H54 (cell line): Measurements from ENCODE around the gene HLF.

ENCODE experiments used
- DNase-seq: peaks from one replicate; pipeline ENCODE4 v3.0.0; 2011; ENCODE audit warnings: low spot score, mixed read lengths; ENCODE audit not compliant: insufficient read length
- FAIRE-seq: peaks from 3 replicates; lab custom pipeline; 2011; peaks lifted over from hg19 to GRCh38; lab: Jason Lieb, UNC
- POLR2A ChIP-seq: IDR thresholded peaks from 2 replicates; pipeline ENCODE4 v1.6.1; 2011; ENCODE audit warnings: low read depth, mild to moderate bottlenecking, low read length

Gene HLF

GRCh38 chr17:55274355-55275255, 9.8 kb downstream of the HLF start:
- DNase-seq, result no peak
- FAIRE-seq, result no peak
- no peak for TF ChIP-seq POLR2A

GRCh38 chr17:55275894-55276804, 11.4 kb downstream of the HLF start:
- FAIRE-seq, result peak; percentile 89
- no peak for TF ChIP-seq POLR2A
- DNase-seq, result peak; percentile 75

GRCh38 chr17:55278173-55278961, 13.6 kb downstream of the HLF start:
- no peak for TF ChIP-seq POLR2A
- FAIRE-seq (no peak), DNase-seq (no peak)

- no peak for FAIRE-seq
- TF ChIP-seq POLR2A, result no peak
- DNase-seq, result no peak
These were observed 14.4 kb downstream of the HLF start for GRCh38 chr17:55279203-55279602.

GRCh38 chr17:55279788-55280187, 15.0 kb downstream of the HLF start:
- FAIRE-seq, result no peak
- no peak for TF ChIP-seq POLR2A
- DNase-seq, result no peak

- no peak for TF ChIP-seq POLR2A
- no peak for DNase-seq
- FAIRE-seq, result no peak
These were observed 15.5 kb downstream of the HLF start for GRCh38 chr17:55280212-55280611.

- no peak for FAIRE-seq
- TF ChIP-seq POLR2A, result no peak
These were observed 17.1 kb downstream of the HLF start for GRCh38 chr17:55281649-55282378.

GRCh38 chr17:55282379-55282702, 17.6 kb downstream of the HLF start:
- DNase-seq, result no peak
- no peak for TF ChIP-seq POLR2A
- no peak for FAIRE-seq

More at GRCh38 chr17:55281649-55282378, 17.1 kb downstream of the HLF start:
- no peak for DNase-seq

- DNase-seq (no peak), FAIRE-seq (no peak)
- no peak for TF ChIP-seq POLR2A
These were observed 18.0 kb downstream of the HLF start for GRCh38 chr17:55282741-55283140.

- FAIRE-seq (no peak), DNase-seq (no peak)
- no peak for TF ChIP-seq POLR2A
These were observed 18.7 kb downstream of the HLF start for GRCh38 chr17:55283256-55283965.

- DNase-seq (no peak), FAIRE-seq (no peak)
- no peak for TF ChIP-seq POLR2A
These were observed 19.5 kb downstream of the HLF start for GRCh38 chr17:55284001-55284884.
